Measurements from ENCODE around the gene NEURL3. TPM values are rescaled to one million over a fixed set of nuclear protein-coding genes. Genes with fewer than 3 reads are reported as not detected.

Gene NEURL3
- total and polyA plus RNA-seq, 2 donors (not counting 1 experiment from before 2014, with no cell fraction given), result not detected

- TF ChIP-seq CTCF (conservative IDR thresholded peaks at IDR 0.05 in 1 of 2, IDR thresholded peaks at IDR 0.05 in 1 of 2; ENCODE audit: low read depth in 1 of 2, low read length in 2 of 2), result no peak
- TF ChIP-seq EZH2 (IDR thresholded peaks at IDR 0.05; ENCODE audit: low read length, missing control alignments), result no peak
- H3K4me2 ChIP-seq (ENCODE audit: extremely low read depth, insufficient read depth, low read length), result no peak overlapping the region
- no peak for DNase-seq (ENCODE audit: low read depth in 2 of 2)
- H3K4me1 ChIP-seq (ENCODE audit: control insufficient read depth, extremely low read depth, insufficient read depth, low read length), result no peaks in the 10 kb centered on the region
- no peak overlapping the region for H3K27ac ChIP-seq (ENCODE audit: insufficient read depth, low read length)
- H3K9me3 ChIP-seq (ENCODE audit: control insufficient read depth, insufficient read depth, low read depth, low read length), result no peaks in the 10 kb centered on the region
- no peak overlapping the region for H2AFZ ChIP-seq (ENCODE audit: low read length)
- H3K4me3 ChIP-seq (replicated peaks in 1 of 4; ENCODE audit: control extremely low read depth in 1 of 4, insufficient read depth in 1 of 4, low read depth in 3 of 4, low read length in 4 of 4), result no peak overlapping the region
- H4K20me1 ChIP-seq (ENCODE audit: control insufficient read depth, extremely low read depth, insufficient read depth, low read length), result no peaks in the 10 kb centered on the region
- no peaks in the 10 kb centered on the region for H3K79me2 ChIP-seq (ENCODE audit: control insufficient read depth, insufficient read depth, low read length)
- peaks cover 4% of the 10 kb centered on the region for H3K36me3 ChIP-seq (ENCODE audit: control insufficient read depth, insufficient read depth, low read length)
- no peaks in the 10 kb centered on the region for H3K27me3 ChIP-seq (ENCODE audit: control insufficient read depth, insufficient read depth, low read length)
- H3K9ac ChIP-seq (ENCODE audit: insufficient read depth, low read length), result no peak overlapping the region
Observed at GRCh38 chr2:96550787-96551604, 45.8 kb upstream of the NEURL3 start.

- H3K27me3 ChIP-seq (ENCODE audit: control insufficient read depth, insufficient read depth, low read length), result no peaks in the 10 kb centered on the region
- H3K36me3 ChIP-seq (ENCODE audit: control insufficient read depth, insufficient read depth, low read length), result peaks cover 4% of the 10 kb centered on the region
- TF ChIP-seq EZH2 (IDR thresholded peaks at IDR 0.05; ENCODE audit: low read length, missing control alignments) (no peak), CTCF (conservative IDR thresholded peaks at IDR 0.05 in 1 of 2, IDR thresholded peaks at IDR 0.05 in 1 of 2; ENCODE audit: low read depth in 1 of 2, low read length in 2 of 2) (no peak)
- H3K4me1 ChIP-seq (ENCODE audit: control insufficient read depth, extremely low read depth, insufficient read depth, low read length), result no peaks in the 10 kb centered on the region
- no peak overlapping the region for H3K9ac ChIP-seq (ENCODE audit: insufficient read depth, low read length)
- DNase-seq (ENCODE audit: low read depth in 2 of 2), result no peak
- H3K9me3 ChIP-seq (ENCODE audit: control insufficient read depth, insufficient read depth, low read depth, low read length), result no peaks in the 10 kb centered on the region
- H3K79me2 ChIP-seq (ENCODE audit: control insufficient read depth, insufficient read depth, low read length), result no peaks in the 10 kb centered on the region
- H3K4me2 ChIP-seq (ENCODE audit: extremely low read depth, insufficient read depth, low read length), result no peak overlapping the region
- no peaks in the 10 kb centered on the region for H4K20me1 ChIP-seq (ENCODE audit: control insufficient read depth, extremely low read depth, insufficient read depth, low read length)
- H3K4me3 ChIP-seq (replicated peaks in 1 of 4; ENCODE audit: control extremely low read depth in 1 of 4, insufficient read depth in 1 of 4, low read depth in 3 of 4, low read length in 4 of 4), result no peak overlapping the region
- H3K27ac ChIP-seq (ENCODE audit: insufficient read depth, low read length), result no peak overlapping the region
- no peak overlapping the region for H2AFZ ChIP-seq (ENCODE audit: low read length)
Observed at GRCh38 chr2:96549967-96550786, 45.0 kb upstream of the NEURL3 start.

- no peaks in the 10 kb centered on the region for H3K27me3 ChIP-seq (ENCODE audit: control insufficient read depth, insufficient read depth, low read length)
- TF ChIP-seq CTCF (conservative IDR thresholded peaks at IDR 0.05 in 1 of 2, IDR thresholded peaks at IDR 0.05 in 1 of 2; ENCODE audit: low read depth in 1 of 2, low read length in 2 of 2), result no peak
- no peak for TF ChIP-seq EZH2 (IDR thresholded peaks at IDR 0.05; ENCODE audit: low read length, missing control alignments)
- no peak overlapping the region for H3K4me2 ChIP-seq (ENCODE audit: extremely low read depth, insufficient read depth, low read length)
- no peak overlapping the region for H2AFZ ChIP-seq (ENCODE audit: low read length)
- H3K79me2 ChIP-seq (ENCODE audit: control insufficient read depth, insufficient read depth, low read length), result no peaks in the 10 kb centered on the region
- no peaks in the 10 kb centered on the region for H3K4me1 ChIP-seq (ENCODE audit: control insufficient read depth, extremely low read depth, insufficient read depth, low read length)
- no peaks in the 10 kb centered on the region for H4K20me1 ChIP-seq (ENCODE audit: control insufficient read depth, extremely low read depth, insufficient read depth, low read length)
- no peak overlapping the region for H3K4me3 ChIP-seq (replicated peaks in 1 of 4; ENCODE audit: control extremely low read depth in 1 of 4, insufficient read depth in 1 of 4, low read depth in 3 of 4, low read length in 4 of 4)
- DNase-seq (ENCODE audit: low read depth in 2 of 2), result no peak
- peaks cover 4% of the 10 kb centered on the region for H3K36me3 ChIP-seq (ENCODE audit: control insufficient read depth, insufficient read depth, low read length)
- H3K27ac ChIP-seq (ENCODE audit: insufficient read depth, low read length), result no peak overlapping the region
- H3K9me3 ChIP-seq (ENCODE audit: control insufficient read depth, insufficient read depth, low read depth, low read length), result no peaks in the 10 kb centered on the region
- no peak overlapping the region for H3K9ac ChIP-seq (ENCODE audit: insufficient read depth, low read length)
Observed at GRCh38 chr2:96549466-96549785, 44.3 kb upstream of the NEURL3 start.
